HG03159 (cell line): ENCODE data around the gene GP2.

Experiments
- ATAC-seq: cut with Tn5 transposase; IDR thresholded peaks from one replicate; pipeline ENCODE4 v1.9.1; 2021; ENCODE audit warnings: mild to moderate bottlenecking, moderate library complexity; ENCODE audit not compliant: unreplicated experiment

Gene GP2

GRCh38 chr16:20308266-20308665 is 19.0 kb downstream of the GP2 start:
- ATAC-seq = no peak

GRCh38 chr16:20307791-20308190 is 19.5 kb downstream of the GP2 start:
- ATAC-seq = no peak

GRCh38 chr16:20307240-20307671 is 20.1 kb downstream of the GP2 start:
- ATAC-seq = no peak

GRCh38 chr16:20306401-20306800 is 20.9 kb downstream of the GP2 start:
- no peak for ATAC-seq

GRCh38 chr16:20303012-20303411 is 24.3 kb downstream of the GP2 start:
- ATAC-seq = no peak

GRCh38 chr16:20302389-20302788 is 24.9 kb downstream of the GP2 start:
- no peak for ATAC-seq

- ATAC-seq = no peak
Measured at GRCh38 chr16:20301840-20302239, 25.5 kb downstream of the GP2 start.

- peak; percentile 65 for ATAC-seq
Measured at GRCh38 chr16:20300312-20301097, 26.8 kb downstream of the GP2 start.

- ATAC-seq = no peak
Measured at GRCh38 chr16:20298452-20298851, 28.9 kb downstream of the GP2 start.

GRCh38 chr16:20291208-20292206 is 35.8 kb downstream of the GP2 start:
- no peak for ATAC-seq

GRCh38 chr16:20289571-20289970 is 37.7 kb downstream of the GP2 start:
- ATAC-seq = no peak

GRCh38 chr16:20285993-20286499 is 41.3 kb downstream of the GP2 start:
- no peak for ATAC-seq

GRCh38 chr16:20280259-20280658 is 47.1 kb downstream of the GP2 start:
- ATAC-seq = no peak

- ATAC-seq = no peak
Measured at GRCh38 chr16:20271893-20272292, 55.4 kb downstream of the GP2 start.

GRCh38 chr16:20268409-20268808 is 58.9 kb downstream of the GP2 start:
- no peak for ATAC-seq

- ATAC-seq = no peak
Measured at GRCh38 chr16:20265019-20265418, 62.3 kb downstream of the GP2 start.

GRCh38 chr16:20263138-20263855 is 64.0 kb downstream of the GP2 start:
- no peak for ATAC-seq

- ATAC-seq = no peak
Measured at GRCh38 chr16:20262248-20262647, 65.1 kb downstream of the GP2 start.

GRCh38 chr16:20260215-20261009 is 66.9 kb downstream of the GP2 start:
- ATAC-seq = no peak
